ENCODE results near the gene ALX3.

The ALX3 gene

DNA sequence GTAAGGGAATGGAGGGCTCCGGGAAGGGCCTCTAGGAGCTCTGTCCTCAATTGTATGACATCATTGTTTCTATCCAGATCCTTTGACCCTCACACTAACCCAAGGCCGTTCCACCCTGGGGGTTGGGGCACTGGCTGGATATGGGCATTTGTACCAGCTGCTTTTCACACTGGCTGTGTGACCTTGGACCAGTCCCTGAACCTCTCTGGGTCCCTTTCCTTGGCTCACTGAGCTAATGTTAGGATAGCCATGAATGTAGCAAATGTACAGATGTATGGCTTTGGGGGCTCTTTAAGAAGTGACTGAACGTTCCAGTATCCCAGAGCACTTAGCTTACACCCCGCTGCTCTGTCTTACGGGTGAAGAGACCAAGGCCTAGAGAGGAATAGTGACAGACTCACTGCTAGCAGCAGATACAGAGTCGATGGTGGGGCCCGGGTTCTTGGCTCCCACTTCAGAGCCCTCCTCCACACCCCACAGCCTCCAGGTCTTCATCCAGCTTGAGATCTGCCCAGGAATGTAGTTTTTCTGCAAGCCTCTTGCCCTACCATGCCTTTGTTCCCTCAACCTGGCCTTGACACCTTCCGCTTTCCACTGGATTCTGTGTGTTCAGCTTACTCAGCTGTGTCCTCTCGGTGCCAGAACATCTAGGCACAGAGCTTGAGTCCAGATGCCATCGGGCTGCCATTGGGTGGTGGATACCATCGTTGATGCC lies 27.2 kb upstream of the ALX3 start:
- TF ChIP-seq, protein P1, sequence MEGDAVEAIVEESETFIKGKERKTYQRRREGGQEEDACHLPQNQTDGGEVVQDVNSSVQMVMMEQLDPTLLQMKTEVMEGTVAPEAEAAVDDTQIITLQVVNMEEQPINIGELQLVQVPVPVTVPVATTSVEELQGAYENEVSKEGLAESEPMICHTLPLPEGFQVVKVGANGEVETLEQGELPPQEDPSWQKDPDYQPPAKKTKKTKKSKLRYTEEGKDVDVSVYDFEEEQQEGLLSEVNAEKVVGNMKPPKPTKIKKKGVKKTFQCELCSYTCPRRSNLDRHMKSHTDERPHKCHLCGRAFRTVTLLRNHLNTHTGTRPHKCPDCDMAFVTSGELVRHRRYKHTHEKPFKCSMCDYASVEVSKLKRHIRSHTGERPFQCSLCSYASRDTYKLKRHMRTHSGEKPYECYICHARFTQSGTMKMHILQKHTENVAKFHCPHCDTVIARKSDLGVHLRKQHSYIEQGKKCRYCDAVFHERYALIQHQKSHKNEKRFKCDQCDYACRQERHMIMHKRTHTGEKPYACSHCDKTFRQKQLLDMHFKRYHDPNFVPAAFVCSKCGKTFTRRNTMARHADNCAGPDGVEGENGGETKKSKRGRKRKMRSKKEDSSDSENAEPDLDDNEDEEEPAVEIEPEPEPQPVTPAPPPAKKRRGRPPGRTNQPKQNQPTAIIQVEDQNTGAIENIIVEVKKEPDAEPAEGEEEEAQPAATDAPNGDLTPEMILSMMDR (conservative IDR thresholded peaks at IDR 0.05) = no peak
- no peak overlapping the region for H3K27ac ChIP-seq

DNA sequence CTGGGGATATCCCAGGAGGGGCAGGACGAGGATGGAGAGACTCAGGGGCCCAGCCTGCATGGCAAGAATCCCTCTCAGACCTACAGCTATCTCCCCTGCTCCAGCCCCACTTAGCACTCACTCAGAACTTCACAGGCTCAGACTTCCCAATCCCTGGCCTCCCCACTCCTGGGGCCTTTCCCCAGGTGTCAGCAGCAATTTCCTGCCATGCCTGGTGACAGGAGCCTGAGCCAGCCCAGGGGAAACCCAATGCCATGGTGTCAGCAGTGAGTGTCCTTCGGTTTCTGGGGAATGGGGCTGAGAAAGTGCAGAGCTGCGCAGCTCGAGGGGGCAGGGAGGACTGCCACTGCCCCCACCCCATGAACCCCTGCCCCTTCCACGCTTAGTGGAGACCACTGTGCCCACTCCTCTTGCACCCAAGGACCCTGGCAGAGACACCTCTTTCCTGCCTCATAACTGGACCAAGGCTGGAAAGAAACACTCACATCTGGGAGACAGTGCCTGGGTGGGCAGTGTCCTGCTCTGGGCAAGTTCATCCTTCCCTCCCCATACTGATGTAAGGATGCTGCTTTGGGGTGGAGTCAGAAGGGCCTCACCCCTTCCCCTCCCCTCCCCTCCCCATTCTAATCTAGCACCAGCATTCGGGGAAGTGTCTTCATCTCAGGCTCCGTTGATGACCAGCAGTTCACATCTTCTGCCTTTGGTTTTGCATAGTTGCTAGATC lies 24.6 kb upstream of the ALX3 start:
- TF ChIP-seq, protein P1 (conservative IDR thresholded peaks at IDR 0.05) = no peak
- no peak overlapping the region for H3K27ac ChIP-seq

DNA sequence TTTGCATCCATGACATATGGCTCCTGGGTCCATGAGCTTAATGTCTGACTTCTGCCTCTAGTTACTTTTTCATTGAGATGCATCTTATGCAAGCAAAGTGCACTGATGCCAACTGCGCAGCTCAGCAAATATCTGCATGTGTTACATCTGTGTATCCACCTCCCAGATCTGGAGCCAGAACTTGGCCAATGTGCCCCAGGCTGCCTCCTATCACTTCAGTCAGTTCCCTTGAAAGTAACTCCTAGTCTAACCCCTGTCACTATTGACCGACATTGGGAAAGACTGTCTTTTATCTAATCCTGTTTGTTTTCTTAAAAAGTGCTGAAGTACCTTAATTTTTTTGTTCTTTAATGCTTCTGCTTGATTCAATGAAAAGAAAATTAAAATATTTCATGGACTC lies 22.5 kb upstream of the ALX3 start:
- no peak overlapping the region for H3K27ac ChIP-seq
- TF ChIP-seq, protein P1 (conservative IDR thresholded peaks at IDR 0.05) = no peak

DNA sequence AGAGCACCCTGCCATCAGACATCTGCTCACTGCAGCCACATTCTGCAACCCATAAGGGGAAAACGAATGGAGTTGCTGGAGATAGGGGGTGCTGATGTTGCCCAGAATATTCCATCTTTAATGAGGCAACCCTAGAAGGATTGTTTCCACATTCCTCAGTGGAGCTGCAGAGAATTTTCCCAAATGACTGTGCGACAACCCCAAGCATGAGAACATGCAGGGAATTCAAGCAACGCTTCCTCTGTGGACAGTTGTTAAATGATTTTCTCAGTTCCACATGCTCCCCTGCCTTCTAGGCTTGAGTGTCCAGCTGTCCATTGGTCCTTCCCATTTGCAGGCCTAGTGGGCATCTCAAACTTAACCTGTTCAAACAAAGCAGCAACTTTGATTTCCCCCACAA lies 21.3 kb upstream of the ALX3 start:
- H3K27ac ChIP-seq = no peak overlapping the region

DNA sequence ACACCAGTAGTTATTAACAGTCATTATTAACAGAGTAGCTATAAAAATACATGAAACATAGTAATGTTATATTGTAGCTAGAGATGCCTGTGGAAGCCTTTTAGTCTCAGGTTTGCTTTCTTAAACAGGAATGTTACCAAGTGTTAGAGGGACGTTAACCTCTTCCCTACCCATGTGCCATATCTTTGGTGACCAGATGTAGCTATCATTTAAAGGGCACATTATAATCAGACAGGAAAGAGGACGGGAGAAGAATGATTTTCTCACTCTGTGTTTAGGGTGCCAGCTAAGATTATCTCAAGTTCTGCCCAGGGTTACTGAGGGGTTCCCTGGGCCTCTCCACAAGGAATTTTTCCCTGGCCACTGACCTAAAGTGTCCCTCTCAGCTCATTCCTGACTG lies 20.9 kb upstream of the ALX3 start:
- TF ChIP-seq, protein P1 (conservative IDR thresholded peaks at IDR 0.05) = no peak
- no peak overlapping the region for H3K27ac ChIP-seq

More for the DNA sequence above, 21.3 kb upstream of the ALX3 start:
- TF ChIP-seq, protein P1 (conservative IDR thresholded peaks at IDR 0.05) = no peak

DNA sequence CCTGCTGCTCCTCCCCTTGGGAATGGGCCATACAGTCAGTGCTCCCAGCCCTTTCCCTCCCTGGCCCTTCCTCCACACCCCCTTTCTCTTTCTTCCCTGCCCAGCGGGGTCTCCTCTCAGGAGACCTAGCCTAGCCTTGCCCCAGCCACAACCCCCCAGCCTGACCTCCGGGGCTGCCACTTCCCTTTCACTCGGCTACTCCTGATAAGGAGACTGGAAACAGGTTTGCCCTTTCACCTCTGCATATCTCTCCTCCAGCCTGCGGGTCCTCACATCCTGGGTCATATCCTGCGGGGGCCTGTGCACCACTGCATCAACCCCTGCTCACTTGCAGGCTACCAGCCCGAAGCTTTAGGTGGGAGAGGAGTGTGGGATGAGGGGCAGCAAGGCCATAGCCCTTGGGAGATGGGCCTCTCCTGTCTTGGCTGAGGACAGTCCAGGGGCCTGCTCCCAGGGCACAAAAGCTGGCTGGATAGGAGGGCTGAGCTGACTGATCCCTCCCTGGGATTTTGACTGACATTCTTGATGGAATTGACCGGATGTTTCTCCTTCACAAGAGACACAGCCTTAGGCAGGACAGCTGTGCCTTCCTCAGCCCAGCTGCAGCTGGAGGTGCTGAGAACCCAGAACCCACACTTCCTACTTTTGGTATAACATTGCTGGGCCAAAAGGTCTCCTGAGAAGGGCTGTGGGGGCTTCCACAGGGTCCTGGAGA lies 19.2 kb upstream of the ALX3 start:
- no peak overlapping the region for H3K27ac ChIP-seq
- TF ChIP-seq, protein P1 (conservative IDR thresholded peaks at IDR 0.05) = no peak

DNA sequence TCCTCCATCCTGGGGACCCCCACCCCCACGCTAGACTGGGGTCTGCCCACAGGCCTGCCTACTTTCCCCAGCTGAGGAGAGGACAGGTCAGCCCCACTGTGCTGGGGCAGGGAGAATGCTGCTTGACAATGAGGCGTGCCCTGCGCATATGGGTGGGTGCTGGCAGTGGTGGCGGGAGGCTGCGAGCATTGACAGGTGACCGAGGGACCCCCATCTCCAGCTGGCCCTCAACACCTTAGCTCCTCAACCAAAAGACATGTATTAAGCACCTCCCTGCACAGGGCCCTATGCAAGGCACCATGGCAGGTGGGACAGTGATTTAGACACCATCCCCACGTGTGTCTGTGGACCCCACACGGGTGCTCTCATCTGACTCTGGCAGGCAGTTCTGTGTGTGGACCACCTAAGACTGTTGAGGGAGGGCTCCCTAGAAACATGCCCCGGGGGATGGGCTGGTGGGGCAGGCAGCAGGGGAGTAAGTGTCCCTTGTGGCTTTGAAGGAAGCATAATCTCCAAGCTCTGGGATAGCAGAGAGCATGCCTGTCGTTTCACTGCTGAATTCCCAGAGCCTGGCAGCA lies 18.4 kb upstream of the ALX3 start:
- H3K27ac ChIP-seq = no peak overlapping the region
- TF ChIP-seq, protein P1 (conservative IDR thresholded peaks at IDR 0.05) = no peak

All from VCaP (cell line).